Smooth muscle cell of the brain vasculature (primary cell): ENCODE data around the gene ASTN1.

ENCODE experiments used
- DNase-seq: peaks from one replicate; pipeline ENCODE4 v3.0.0-alpha.2; 2012; ENCODE audit warnings: low read depth, low spot score

Gene ASTN1

GRCh38 chr1:176879784-176880620, 284.5 kb downstream of the ASTN1 start:
- no peak for DNase-seq

GRCh38 chr1:176878750-176879536, 285.6 kb downstream of the ASTN1 start:
- DNase-seq = no peak

GRCh38 chr1:176877557-176877956, 287.0 kb downstream of the ASTN1 start:
- DNase-seq = no peak

- DNase-seq = no peak
Measured at GRCh38 chr1:176876966-176877515, 287.5 kb downstream of the ASTN1 start.

- DNase-seq = no peak
Measured at GRCh38 chr1:176869577-176869976, 294.9 kb downstream of the ASTN1 start.

GRCh38 chr1:176866011-176866714, 298.3 kb downstream of the ASTN1 start:
- DNase-seq = no peak

- DNase-seq = no peak
Measured at GRCh38 chr1:176864211-176864610, 300.3 kb downstream of the ASTN1 start.

GRCh38 chr1:176863613-176864012, 300.9 kb downstream of the ASTN1 start:
- no peak for DNase-seq

- no peak for DNase-seq
Measured at GRCh38 chr1:176858433-176858916, 306.0 kb downstream of the ASTN1 start.

- no peak for DNase-seq
Measured at GRCh38 chr1:176857632-176858031, 306.9 kb downstream of the ASTN1 start.

- no peak for DNase-seq
Measured at GRCh38 chr1:176854758-176855745, 309.5 kb downstream of the ASTN1 start.

- DNase-seq = no peak
Measured at GRCh38 chr1:176854121-176854520, 310.4 kb downstream of the ASTN1 start.

GRCh38 chr1:176853503-176853902, 311.0 kb downstream of the ASTN1 start:
- DNase-seq = no peak

- no peak for DNase-seq
Measured at GRCh38 chr1:176852124-176852523, 312.4 kb downstream of the ASTN1 start.

- no peak for DNase-seq
Measured at GRCh38 chr1:176850871-176851270, 313.6 kb downstream of the ASTN1 start.

- no peak for DNase-seq
Measured at GRCh38 chr1:176849281-176849680, 315.2 kb downstream of the ASTN1 start.

- DNase-seq = no peak
Measured at GRCh38 chr1:176847052-176847451, 317.5 kb downstream of the ASTN1 start.

GRCh38 chr1:176843352-176844297, 320.9 kb downstream of the ASTN1 start:
- DNase-seq = no peak

GRCh38 chr1:176841238-176841637, 323.3 kb downstream of the ASTN1 start:
- DNase-seq = no peak
